Fibroblast of pulmonary artery (primary cell): ENCODE results near the gene OXER1.

Experiments used
- DNase-seq: peaks from one replicate; pipeline ENCODE4 v3.0.0-alpha.2; 2010; ENCODE audit warnings: low read depth
- H3K4me3 ChIP-seq: replicated peaks from 2 replicates; pipeline ENCODE4 v1.5.1; 2011; ENCODE audit warnings: low read depth, mild to moderate bottlenecking, control low read depth, low read length, moderate library complexity
- CTCF ChIP-seq: IDR thresholded peaks from 2 replicates; pipeline ENCODE4 v1.5.1; 2011; ENCODE audit warnings: mild to moderate bottlenecking, control low read depth, low read length, inconsistent platforms; ENCODE audit errors: missing control alignments

OXER1 gene

GRCh38 chr2:42800461-42800962 is 36.6 kb upstream of the OXER1 start:
- TF ChIP-seq CTCF = no peak
- no peak for DNase-seq
- no peak overlapping the region for H3K4me3 ChIP-seq

GRCh38 chr2:42799881-42800280 is 35.9 kb upstream of the OXER1 start:
- no peak for DNase-seq
- TF ChIP-seq CTCF = no peak
- no peak overlapping the region for H3K4me3 ChIP-seq

- no peak for TF ChIP-seq CTCF
- DNase-seq = no peak
- H3K4me3 ChIP-seq = no peak overlapping the region
Measured at GRCh38 chr2:42797281-42797680, 33.3 kb upstream of the OXER1 start.

- no peak for TF ChIP-seq CTCF
- DNase-seq = no peak
- no peak overlapping the region for H3K4me3 ChIP-seq
Measured at GRCh38 chr2:42796427-42797248, 32.7 kb upstream of the OXER1 start.

GRCh38 chr2:42795841-42796301 is 31.9 kb upstream of the OXER1 start:
- H3K4me3 ChIP-seq = no peak overlapping the region
- no peak for TF ChIP-seq CTCF
- DNase-seq = no peak

GRCh38 chr2:42795275-42795674 is 31.3 kb upstream of the OXER1 start:
- DNase-seq = no peak
- H3K4me3 ChIP-seq = no peak overlapping the region
- TF ChIP-seq CTCF = no peak
